A673 (cell line): Measurements from ENCODE around the gene PLA2G5. TPM values are rescaled to one million over a fixed set of nuclear protein-coding genes. Genes with fewer than 3 reads are reported as not detected.

Experiments
- BruUV-seq: library from RNA; stranded (reverse); fragments of 400-500 nt; replicated peaks from 2 replicates; lab custom pipeline; 2021; lab: Mats Ljungman, UMichigan
- CTCF ChIA-PET: fragments of 300-600 bp; sonication (Branson Sonifier 250); formaldehyde crosslinking; loops from one replicate; lab custom pipeline; 2022; ENCODE audit warnings: antibody characterized with exemption; lab: Charles Lee
- POLR2A ChIA-PET: fragments of 300-600 bp; sonication (Branson Sonifier 250); formaldehyde crosslinking; loops from one replicate; lab custom pipeline; 2022; ENCODE audit warnings: antibody characterized with exemption; ENCODE audit not compliant: low non-redundant PET; lab: Charles Lee
- DNase-seq: peaks from one replicate; pipeline ENCODE4 v3.0.0-alpha.2; 2015; ENCODE audit warnings: low spot score
- H3K27ac ChIP-seq: fragments of 200-600 bp; sonication (generic); 2 replicates; pipeline ENCODE4 v1.5.1; 2016; ENCODE audit warnings: mixed run types, low read depth, mild to moderate bottlenecking, mixed read lengths, antibody characterized with exemption, low read length; ENCODE audit not compliant: poor library complexity, severe bottlenecking
- H3K27me3 ChIP-seq: fragments of 200-600 bp; sonication (generic); replicated peaks from 2 replicates; pipeline ENCODE4 v1.6.1; 2017; ENCODE audit warnings: mixed run types, low read depth, mild to moderate bottlenecking, mixed read lengths, antibody characterized with exemption, low read length; ENCODE audit not compliant: insufficient read depth, poor library complexity
- H3K36me3 ChIP-seq: fragments of 200-600 bp; sonication (generic); 2 replicates; pipeline ENCODE4 v1.6.1; 2016; ENCODE audit warnings: mixed run types, mild to moderate bottlenecking, mixed read lengths, antibody characterized with exemption, low read length; ENCODE audit not compliant: insufficient read depth, poor library complexity, severe bottlenecking
- H3K4me1 ChIP-seq: fragments of 200-600 bp; sonication (generic); 2 replicates; pipeline ENCODE4 v1.6.1; 2017; ENCODE audit warnings: mixed run types, mild to moderate bottlenecking, mixed read lengths, antibody characterized with exemption, low read length; ENCODE audit not compliant: insufficient read depth, poor library complexity, severe bottlenecking
- H3K4me3 ChIP-seq: fragments of 200-600 bp; sonication (generic); 2 replicates; pipeline ENCODE4 v1.5.1; 2016; ENCODE audit warnings: low read depth, mixed run types, mild to moderate bottlenecking, mixed read lengths, low read length; ENCODE audit not compliant: poor library complexity, severe bottlenecking
- H3K9me3 ChIP-seq: fragments of 200-600 bp; sonication (generic); 2 replicates; pipeline ENCODE4 v1.6.1; 2016; ENCODE audit warnings: mixed run types, low read depth, mild to moderate bottlenecking, mixed read lengths, antibody characterized with exemption, low read length; ENCODE audit not compliant: poor library complexity, severe bottlenecking
- CTCF ChIP-seq: fragments of 300-800, 200-600 bp; sonication (generic); conservative IDR thresholded peaks from 2 replicates; pipeline ENCODE4 v1.5.1; 2017; ENCODE audit warnings: low read depth, mild to moderate bottlenecking, antibody characterized with exemption, low read length, moderate library complexity, mixed read lengths
- EZH2 ChIP-seq: fragments of 200-600 bp; sonication (generic); IDR thresholded peaks from 2 replicates; pipeline ENCODE4 v1.6.1; 2017; ENCODE audit warnings: borderline replicate concordance, low read depth, mild to moderate bottlenecking, mixed read lengths, antibody characterized with exemption, low read length; ENCODE audit not compliant: poor library complexity, severe bottlenecking
- intact Hi-C: fragments of 100-400 bp; cut with micrococcal nuclease; formaldehyde crosslinking; loops from one replicate; pipeline ENCODE4 v1.10.0; 2022; ENCODE audit not compliant: unreplicated experiment
- total RNA-seq: library from RNA; stranded (reverse); gene quantifications from 2 replicates; pipeline ENCODE4 v1.2.3, GENCODE V29; 2021

PLA2G5 gene
- total RNA-seq, 1 experiment from 2014 or later, result not detected

GRCh38 chr1:20093303-20093702 lies 23.3 kb downstream of the PLA2G5 start:
- ChIA-PET CTCF (no interaction called here), POLR2A (no interaction called here)
- TF ChIP-seq CTCF (no peak), EZH2 (no peak)

GRCh38 chr1:20093940-20094391 lies 24.0 kb downstream of the PLA2G5 start:
- Histone ChIP-seq H3K27ac (no peak overlapping the region), H3K4me3 (no peak overlapping the region), H3K36me3 (no peaks in the 10 kb centered on the region), H3K4me1 (no peaks in the 10 kb centered on the region), H3K9me3 (no peaks in the 10 kb centered on the region), H3K27me3 (peaks cover 7% of the 10 kb centered on the region)
- ChIA-PET POLR2A (no interaction called here), CTCF (no interaction called here)
- intact Hi-C loops, result no loop called here
- no peak for DNase-seq
- BruUV-seq, result no TSS peak
- TF ChIP-seq EZH2 (no peak), CTCF (no peak)

More at GRCh38 chr1:20093303-20093702, 23.3 kb downstream of the PLA2G5 start:
- intact Hi-C loops, result no loop called here
- Histone ChIP-seq H3K4me1 (no peaks in the 10 kb centered on the region), H3K27ac (no peak overlapping the region), H3K9me3 (no peaks in the 10 kb centered on the region), H3K4me3 (no peak overlapping the region), H3K27me3 (peaks cover 7% of the 10 kb centered on the region), H3K36me3 (no peaks in the 10 kb centered on the region)
- BruUV-seq, result no TSS peak
- no peak for DNase-seq

GRCh38 chr1:20095564-20096434 lies 25.8 kb downstream of the PLA2G5 start:
- no TSS peak for BruUV-seq
- intact Hi-C loops, result no loop called here
- H3K4me1 ChIP-seq, result no peaks in the 10 kb centered on the region
- ChIA-PET CTCF (no interaction called here), POLR2A (no interaction called here)
- H3K9me3 ChIP-seq, result no peaks in the 10 kb centered on the region
- H3K27ac ChIP-seq, result no peak overlapping the region
- no peak for TF ChIP-seq EZH2
- TF ChIP-seq CTCF, result no peak
- no peaks in the 10 kb centered on the region for H3K36me3 ChIP-seq
- DNase-seq, result no peak
- H3K27me3 ChIP-seq, result peaks cover 6% of the 10 kb centered on the region
- no peak overlapping the region for H3K4me3 ChIP-seq
